HG02870 (cell line): ENCODE data around the gene GCK.
A peak's percentile ranks its signal among the peaks of the same experiment; 100 is the strongest.

Experiments used
- ATAC-seq: cut with Tn5 transposase; IDR thresholded peaks from one replicate; pipeline ENCODE4 v1.9.1; 2021; ENCODE audit warnings: mild to moderate bottlenecking, moderate library complexity; ENCODE audit not compliant: unreplicated experiment

Gene GCK

GRCh38 chr7:44097064-44097932, 91.9 kb downstream of the GCK start:
- ATAC-seq: peak; percentile 48

DNA sequence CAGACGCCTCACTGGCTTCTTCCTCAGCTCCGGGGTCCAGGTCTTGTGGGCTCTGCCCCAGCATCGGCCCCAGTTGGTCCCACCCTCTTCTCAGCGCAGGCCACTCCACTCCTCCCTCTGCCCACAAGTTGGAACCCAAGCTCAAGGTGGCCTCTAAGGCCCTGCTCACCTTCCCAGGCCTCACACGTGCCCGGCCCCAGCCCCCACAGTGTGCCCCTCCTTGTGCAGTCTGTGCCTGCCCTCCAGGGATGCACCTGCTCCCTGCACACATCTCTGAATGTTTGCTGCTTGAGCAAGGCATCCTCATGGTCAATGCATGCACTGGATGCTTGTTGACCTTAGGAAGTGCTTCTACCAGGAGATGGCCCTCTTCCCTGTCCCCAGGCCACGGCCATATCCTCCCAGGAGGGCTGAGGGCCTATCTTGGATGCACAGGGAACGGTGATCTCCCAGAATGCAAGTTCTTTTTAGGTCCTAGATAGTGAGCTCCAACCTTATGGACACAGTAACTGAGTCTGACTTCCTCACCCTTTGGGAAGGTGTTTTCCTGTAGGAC, 92.8 kb downstream of the GCK start:
- no peak for ATAC-seq

- no peak for ATAC-seq
Measured at GRCh38 chr7:44095781-44096180, 93.5 kb downstream of the GCK start.

- no peak for ATAC-seq
Measured at GRCh38 chr7:44094883-44095592, 94.2 kb downstream of the GCK start.

DNA sequence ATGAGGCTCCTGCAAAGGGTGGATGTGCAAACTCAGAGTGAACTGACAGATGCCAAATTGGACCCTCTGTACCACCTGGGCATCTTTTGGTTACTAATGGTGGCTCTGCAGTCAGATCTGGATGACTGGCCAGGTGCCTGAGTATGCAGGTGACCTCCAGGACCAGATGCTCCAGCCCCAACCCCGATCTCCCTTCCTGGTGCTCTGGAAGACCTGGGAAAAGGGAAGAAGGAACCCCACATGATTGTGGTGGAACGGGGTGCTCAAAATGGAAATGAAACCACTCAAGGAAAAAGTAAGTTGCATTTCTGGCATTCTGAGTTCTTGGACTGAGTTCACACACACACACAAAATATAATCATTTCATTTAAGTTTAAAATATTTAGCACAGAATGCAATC, 94.9 kb downstream of the GCK start:
- ATAC-seq: no peak
